T-helper 17 cell (primary cell): ENCODE measurements around the gene FDX2. TPM values are rescaled to one million over a fixed set of nuclear protein-coding genes. Genes with fewer than 3 reads are reported as not detected.
A peak's percentile ranks its signal among the peaks of the same experiment; 100 is the strongest.

ENCODE experiments used
- ATAC-seq: fragments of 150-1000 bp; cut with Tn5 transposase; 2 replicates; pipeline ENCODE4 v1.10.0; 2021; ENCODE audit warnings: mild to moderate bottlenecking, moderate library complexity
- DNase-seq, 3 donors: peaks; one replicate each; pipeline versions ENCODE4 v3.0.0 to v3.0.0-alpha.2; 2020 to 2021
- H3K9me3 ChIP-seq: one replicate; pipeline ENCODE4 v1.7.0; 2013; ENCODE audit warnings: low read length, mild to moderate bottlenecking; ENCODE audit not compliant: control insufficient read depth, poor library complexity, severe bottlenecking
- H3K27ac Mint-ChIP-seq: one replicate; pipeline ENCODE4 v1.8.0; 2022; ENCODE audit warnings: mild to moderate bottlenecking, moderate library complexity, mixed read lengths
- H3K27me3 Mint-ChIP-seq: one replicate; pipeline ENCODE4 v1.8.0; 2022; ENCODE audit warnings: mixed read lengths
- H3K36me3 Mint-ChIP-seq: one replicate; pipeline ENCODE4 v1.8.0; 2022; ENCODE audit warnings: low read depth, mixed read lengths
- H3K4me1 Mint-ChIP-seq: one replicate; pipeline ENCODE4 v1.8.0; 2022; ENCODE audit warnings: mild to moderate bottlenecking, mixed read lengths
- H3K4me3 Mint-ChIP-seq: one replicate; pipeline ENCODE4 v1.8.0; 2022; ENCODE audit warnings: mild to moderate bottlenecking, moderate library complexity, mixed read lengths
- total RNA-seq, 4 donors: library from RNA in 2 of 4; stranded (reverse) in 2 of 4; gene quantifications; one replicate each; pipeline ENCODE4 v1.2.3 and lab custom pipeline; 2022 to 2026

FDX2 gene
- total RNA-seq, 2 donors from 2014 or later, result 3.3 to 5.9 TPM

GRCh38 chr19:10299545-10300458 lies 16.0 kb downstream of the FDX2 start:
- Mint-ChIP-seq H3K4me3 (peak overlapping the region; percentile 39), H3K27ac (no peak overlapping the region), H3K4me1 (peaks cover 13% of the 10 kb centered on the region), H3K27me3 (peaks cover 8% of the 10 kb centered on the region), H3K36me3 (no peaks in the 10 kb centered on the region)
- no peak for ATAC-seq
- no peaks in the 10 kb centered on the region for H3K9me3 ChIP-seq
- no peak for DNase-seq

GRCh38 chr19:10295847-10296591 lies 19.8 kb downstream of the FDX2 start:
- ATAC-seq (no peak), DNase-seq (no peak)
- Mint-ChIP-seq H3K36me3 (peaks cover 5% of the 10 kb centered on the region), H3K27ac (peak overlapping the region; percentile 91), H3K27me3 (peaks cover 43% of the 10 kb centered on the region), H3K4me3 (peak overlapping the region; percentile 90), H3K4me1 (peaks cover 27% of the 10 kb centered on the region)
- no peaks in the 10 kb centered on the region for H3K9me3 ChIP-seq

- Mint-ChIP-seq H3K36me3 (peaks cover 5% of the 10 kb centered on the region), H3K4me1 (peaks cover 33% of the 10 kb centered on the region), H3K27me3 (peaks cover 50% of the 10 kb centered on the region), H3K4me3 (peak overlapping the region; percentile 90), H3K27ac (peak overlapping the region; percentile 91)
- DNase-seq (peak; percentile 49 to 69 (median 61)), ATAC-seq (peak; percentile 74)
- no peaks in the 10 kb centered on the region for H3K9me3 ChIP-seq
Measured at GRCh38 chr19:10295305-10295846, 20.4 kb downstream of the FDX2 start.

GRCh38 chr19:10294368-10294697 lies 21.5 kb downstream of the FDX2 start:
- peaks cover 7% of the 10 kb centered on the region for H3K36me3 Mint-ChIP-seq
- no peak for ATAC-seq
- no peaks in the 10 kb centered on the region for H3K9me3 ChIP-seq
- no peak for DNase-seq
- H3K4me1 Mint-ChIP-seq, result peaks cover 40% of the 10 kb centered on the region
- H3K27ac Mint-ChIP-seq, result peak overlapping the region; percentile 91
- H3K27me3 Mint-ChIP-seq, result peaks cover 55% of the 10 kb centered on the region
- H3K4me3 Mint-ChIP-seq, result peak overlapping the region; percentile 90

- H3K27me3 Mint-ChIP-seq, result peaks cover 60% of the 10 kb centered on the region
- no peak for DNase-seq
- no peak for ATAC-seq
- no peaks in the 10 kb centered on the region for H3K9me3 ChIP-seq
- H3K4me1 Mint-ChIP-seq, result peaks cover 46% of the 10 kb centered on the region
- peaks cover 7% of the 10 kb centered on the region for H3K36me3 Mint-ChIP-seq
- peak overlapping the region; percentile 90 for H3K4me3 Mint-ChIP-seq
- peak overlapping the region; percentile 91 for H3K27ac Mint-ChIP-seq
Measured at GRCh38 chr19:10293637-10294367, 22.0 kb downstream of the FDX2 start.

GRCh38 chr19:10292789-10293636 lies 22.8 kb downstream of the FDX2 start:
- H3K36me3 Mint-ChIP-seq, result peaks cover 7% of the 10 kb centered on the region
- H3K27ac Mint-ChIP-seq, result peak overlapping the region; percentile 91
- ATAC-seq, result no peak
- H3K4me1 Mint-ChIP-seq, result peaks cover 50% of the 10 kb centered on the region
- no peak for DNase-seq
- peak overlapping the region; percentile 90 for H3K4me3 Mint-ChIP-seq
- no peaks in the 10 kb centered on the region for H3K9me3 ChIP-seq
- peaks cover 66% of the 10 kb centered on the region for H3K27me3 Mint-ChIP-seq

- H3K4me1 Mint-ChIP-seq, result peaks cover 52% of the 10 kb centered on the region
- peak; percentile 47 for ATAC-seq
- H3K27me3 Mint-ChIP-seq, result peaks cover 74% of the 10 kb centered on the region
- peak overlapping the region; percentile 90 for H3K4me3 Mint-ChIP-seq
- no peaks in the 10 kb centered on the region for H3K9me3 ChIP-seq
- peaks cover 7% of the 10 kb centered on the region for H3K36me3 Mint-ChIP-seq
- peak; percentile 46 to 56 (median 54) for DNase-seq
- H3K27ac Mint-ChIP-seq, result peak overlapping the region; percentile 91
Measured at GRCh38 chr19:10292206-10292788, 23.5 kb downstream of the FDX2 start.

GRCh38 chr19:10291554-10292205 lies 24.1 kb downstream of the FDX2 start:
- DNase-seq, result no peak
- peak overlapping the region; percentile 91 for H3K27ac Mint-ChIP-seq
- peaks cover 7% of the 10 kb centered on the region for H3K36me3 Mint-ChIP-seq
- no peak for ATAC-seq
- H3K4me3 Mint-ChIP-seq, result peak overlapping the region; percentile 90
- peaks cover 57% of the 10 kb centered on the region for H3K4me1 Mint-ChIP-seq
- H3K27me3 Mint-ChIP-seq, result peaks cover 75% of the 10 kb centered on the region
- no peaks in the 10 kb centered on the region for H3K9me3 ChIP-seq

- Mint-ChIP-seq H3K36me3 (peaks cover 7% of the 10 kb centered on the region), H3K27ac (peak overlapping the region; percentile 91), H3K4me1 (peaks cover 60% of the 10 kb centered on the region), H3K4me3 (peak overlapping the region; percentile 90), H3K27me3 (peaks cover 75% of the 10 kb centered on the region)
- no peaks in the 10 kb centered on the region for H3K9me3 ChIP-seq
- DNase-seq, result peak in 1 of 3 donors; percentile 48
- peak; percentile 19 for ATAC-seq
Measured at GRCh38 chr19:10290876-10291553, 24.8 kb downstream of the FDX2 start.

- ATAC-seq (no peak), DNase-seq (no peak)
- peaks cover 54% of the 10 kb centered on the region for H3K4me1 Mint-ChIP-seq
- H3K4me3 Mint-ChIP-seq, result peak overlapping the region; percentile 90
- H3K27me3 Mint-ChIP-seq, result peaks cover 70% of the 10 kb centered on the region
- no peaks in the 10 kb centered on the region for H3K9me3 ChIP-seq
- peak overlapping the region; percentile 91 for H3K27ac Mint-ChIP-seq
- peaks cover 7% of the 10 kb centered on the region for H3K36me3 Mint-ChIP-seq
Measured at GRCh38 chr19:10290357-10290875, 25.4 kb downstream of the FDX2 start.

- H3K27ac Mint-ChIP-seq, result peak within 1 kb of the TSS; percentile 91
- peak; percentile 16 for ATAC-seq
- peaks cover 56% of the 10 kb centered on the region for H3K4me1 Mint-ChIP-seq
Measured at GRCh38 chr19:10289836-10290356, 25.9 kb downstream of the FDX2 start, which contains the start of gene ICAM5. Gene ICAM5 (plus strand): TSS chr19:10289952. CDS start chr19:10290044, 92 bp downstream.

More at GRCh38 chr19:10289836-10290356, 25.9 kb downstream of the FDX2 start, which contains the start of gene ICAM5:
- Mint-ChIP-seq H3K36me3 (peaks cover 10% of the 10 kb centered on the region), H3K4me3 (peak within 1 kb of the TSS; percentile 90), H3K27me3 (peaks cover 67% of the 10 kb centered on the region)
- DNase-seq, result no peak
- H3K9me3 ChIP-seq, result no peaks in the 10 kb centered on the region
